HPDE6-E6E7 (cell line): ENCODE results near the gene DENND1A.

ENCODE experiments used
- DNase-seq: peaks from one replicate; pipeline ENCODE4 v3.0.0; 2011; ENCODE audit warnings: missing footprints; ENCODE audit errors: extremely low spot score

DENND1A gene

GRCh38 chr9:123395276-123395688 lies 534.6 kb downstream of the DENND1A start:
- DNase-seq, result no peak

- no peak for DNase-seq
Observed at GRCh38 chr9:123394291-123395235, 535.4 kb downstream of the DENND1A start.

- no peak for DNase-seq
Observed at GRCh38 chr9:123392802-123393201, 537.1 kb downstream of the DENND1A start.

- DNase-seq, result no peak
Observed at GRCh38 chr9:123391946-123392345, 538.0 kb downstream of the DENND1A start.

- DNase-seq, result no peak
Observed at GRCh38 chr9:123391233-123391632, 538.7 kb downstream of the DENND1A start.

- no peak for DNase-seq
Observed at GRCh38 chr9:123390337-123391135, 539.4 kb downstream of the DENND1A start.

GRCh38 chr9:123389698-123390097 lies 540.2 kb downstream of the DENND1A start:
- no peak for DNase-seq

- no peak for DNase-seq
Observed at GRCh38 chr9:123389070-123389469, 540.9 kb downstream of the DENND1A start.

- no peak for DNase-seq
Observed at GRCh38 chr9:123387686-123388085, 542.2 kb downstream of the DENND1A start.

GRCh38 chr9:123383512-123384170 lies 546.3 kb downstream of the DENND1A start:
- no peak for DNase-seq

GRCh38 chr9:123382653-123383511 lies 547.0 kb downstream of the DENND1A start:
- no peak for DNase-seq

GRCh38 chr9:123380852-123381705 lies 548.8 kb downstream of the DENND1A start:
- no peak for DNase-seq

- no peak for DNase-seq
Observed at GRCh38 chr9:123378956-123379660, 550.8 kb downstream of the DENND1A start.

- no peak for DNase-seq
Observed at GRCh38 chr9:123378025-123378424, 551.9 kb downstream of the DENND1A start.

- no peak for DNase-seq
Observed at GRCh38 chr9:123377211-123377971, 552.5 kb downstream of the DENND1A start.

- DNase-seq, result no peak
Observed at GRCh38 chr9:123376218-123377071, 553.5 kb downstream of the DENND1A start.

- DNase-seq, result no peak
Observed at GRCh38 chr9:123375469-123376132, 554.3 kb downstream of the DENND1A start.
